ENCODE data around the gene SLC6A17. TPM values are rescaled to one million over a fixed set of nuclear protein-coding genes. Genes with fewer than 3 reads are reported as not detected.

SLC6A17 gene
- total RNA-seq, 1 donor from 2014 or later, result 0.14 TPM

DNA sequence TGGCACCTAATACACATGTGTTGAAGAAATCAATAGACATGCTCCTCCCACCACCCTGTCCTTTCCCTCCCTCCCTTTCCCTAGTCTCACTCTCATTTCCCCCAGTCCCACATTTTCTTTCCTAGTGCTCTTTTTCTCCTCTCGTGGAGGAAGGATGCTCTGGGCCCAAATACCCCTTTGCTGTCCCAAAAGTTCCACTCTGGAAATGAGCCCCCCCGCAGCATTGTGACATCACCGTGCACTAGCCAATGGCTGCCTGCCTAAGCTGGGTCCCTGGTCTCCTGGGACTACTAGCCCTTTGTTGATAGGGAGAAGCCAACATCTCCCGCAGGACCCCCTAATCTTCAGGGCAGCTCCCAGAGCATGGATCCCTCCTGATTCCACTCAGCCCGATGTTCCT lies 38.2 kb upstream of the SLC6A17 start, which contains the start of gene UBL4B:
TSS of gene UBL4B (plus strand) at position 301 of the 400 bp plus-strand sequence. CDS start at position 393, 92 bp downstream.
- peaks cover 17% of the 10 kb centered on the region for H3K27me3 Mint-ChIP-seq (ENCODE audit: low read depth)
- TF ChIP-seq, protein P1, sequence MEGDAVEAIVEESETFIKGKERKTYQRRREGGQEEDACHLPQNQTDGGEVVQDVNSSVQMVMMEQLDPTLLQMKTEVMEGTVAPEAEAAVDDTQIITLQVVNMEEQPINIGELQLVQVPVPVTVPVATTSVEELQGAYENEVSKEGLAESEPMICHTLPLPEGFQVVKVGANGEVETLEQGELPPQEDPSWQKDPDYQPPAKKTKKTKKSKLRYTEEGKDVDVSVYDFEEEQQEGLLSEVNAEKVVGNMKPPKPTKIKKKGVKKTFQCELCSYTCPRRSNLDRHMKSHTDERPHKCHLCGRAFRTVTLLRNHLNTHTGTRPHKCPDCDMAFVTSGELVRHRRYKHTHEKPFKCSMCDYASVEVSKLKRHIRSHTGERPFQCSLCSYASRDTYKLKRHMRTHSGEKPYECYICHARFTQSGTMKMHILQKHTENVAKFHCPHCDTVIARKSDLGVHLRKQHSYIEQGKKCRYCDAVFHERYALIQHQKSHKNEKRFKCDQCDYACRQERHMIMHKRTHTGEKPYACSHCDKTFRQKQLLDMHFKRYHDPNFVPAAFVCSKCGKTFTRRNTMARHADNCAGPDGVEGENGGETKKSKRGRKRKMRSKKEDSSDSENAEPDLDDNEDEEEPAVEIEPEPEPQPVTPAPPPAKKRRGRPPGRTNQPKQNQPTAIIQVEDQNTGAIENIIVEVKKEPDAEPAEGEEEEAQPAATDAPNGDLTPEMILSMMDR (conservative IDR thresholded peaks at IDR 0.05), result no peak
- peaks cover 15% of the 10 kb centered on the region for H3K4me1 Mint-ChIP-seq

GRCh38 chr1:110112656-110113055 lies 37.6 kb upstream of the SLC6A17 start:
- Mint-ChIP-seq H3K9me3 (no peaks in the 10 kb centered on the region), H3K27ac (ENCODE audit: unreplicated experiment) (no peak overlapping the region), H3K36me3 (ENCODE audit: low read depth) (no peaks in the 10 kb centered on the region), H3K4me1 (peaks cover 15% of the 10 kb centered on the region), H3K4me3 (no peak overlapping the region), H3K27me3 (ENCODE audit: low read depth) (peaks cover 17% of the 10 kb centered on the region)
- TF ChIP-seq, protein P1 (conservative IDR thresholded peaks at IDR 0.05), result no peak
- no peak for DNase-seq (ENCODE audit: low read depth, low spot score)

More for the DNA sequence above, 38.2 kb upstream of the SLC6A17 start, which contains the start of gene UBL4B:
- Mint-ChIP-seq H3K4me3 (no peak within 1 kb of the TSS), H3K36me3 (ENCODE audit: low read depth) (no peaks in the 10 kb centered on the region), H3K9me3 (no peaks in the 10 kb centered on the region), H3K27ac (ENCODE audit: unreplicated experiment) (peak within 1 kb of the TSS; percentile 29)
- no peak for DNase-seq (ENCODE audit: low read depth, low spot score)

DNA sequence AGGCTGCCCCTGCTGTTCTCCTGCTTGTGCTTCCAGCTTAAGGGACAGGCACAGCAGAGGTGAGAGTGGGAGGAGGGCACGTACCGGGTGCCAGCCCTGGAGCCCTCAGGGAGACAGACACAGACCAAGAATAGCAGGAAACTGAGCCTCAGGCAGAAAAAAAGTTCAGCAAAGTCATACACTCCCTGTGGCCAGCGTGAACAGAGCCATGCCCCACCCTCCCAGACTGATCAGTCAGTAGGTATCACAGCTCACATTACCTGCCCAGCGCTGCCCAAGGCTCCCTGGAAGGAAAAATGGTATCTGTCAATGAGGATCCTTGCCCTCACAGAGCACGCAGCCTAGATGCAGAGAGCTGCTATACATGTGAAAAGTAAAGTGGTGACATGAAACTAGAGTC lies 36.7 kb upstream of the SLC6A17 start:
- Mint-ChIP-seq H3K27me3 (ENCODE audit: low read depth) (peaks cover 17% of the 10 kb centered on the region), H3K36me3 (ENCODE audit: low read depth) (no peaks in the 10 kb centered on the region), H3K27ac (ENCODE audit: unreplicated experiment) (no peak overlapping the region), H3K4me1 (peaks cover 15% of the 10 kb centered on the region), H3K4me3 (no peak overlapping the region), H3K9me3 (no peaks in the 10 kb centered on the region)
- DNase-seq (ENCODE audit: low read depth, low spot score), result no peak
- TF ChIP-seq, protein P1 (conservative IDR thresholded peaks at IDR 0.05), result no peak

- Mint-ChIP-seq H3K4me3 (no peak overlapping the region), H3K4me1 (peaks cover 15% of the 10 kb centered on the region), H3K27me3 (ENCODE audit: low read depth) (peaks cover 17% of the 10 kb centered on the region), H3K36me3 (ENCODE audit: low read depth) (no peaks in the 10 kb centered on the region), H3K27ac (ENCODE audit: unreplicated experiment) (no peak overlapping the region), H3K9me3 (no peaks in the 10 kb centered on the region)
- TF ChIP-seq, protein P1 (conservative IDR thresholded peaks at IDR 0.05), result no peak
- DNase-seq (ENCODE audit: low read depth, low spot score), result no peak
Observed at GRCh38 chr1:110114173-110114572, 36.1 kb upstream of the SLC6A17 start.

GRCh38 chr1:110114784-110115183 lies 35.5 kb upstream of the SLC6A17 start:
- Mint-ChIP-seq H3K9me3 (no peaks in the 10 kb centered on the region), H3K27me3 (ENCODE audit: low read depth) (peaks cover 14% of the 10 kb centered on the region), H3K4me3 (no peak overlapping the region), H3K4me1 (peaks cover 15% of the 10 kb centered on the region), H3K36me3 (ENCODE audit: low read depth) (no peaks in the 10 kb centered on the region), H3K27ac (ENCODE audit: unreplicated experiment) (no peak overlapping the region)
- DNase-seq (ENCODE audit: low read depth, low spot score), result no peak
- TF ChIP-seq, protein P1 (conservative IDR thresholded peaks at IDR 0.05), result no peak

All from neural crest cell (in vitro differentiated cells).